Endodermal cell (in vitro differentiated cells): Measurements from ENCODE around the gene PWWP2B. TPM values are rescaled to one million over a fixed set of nuclear protein-coding genes. Genes with fewer than 3 reads are reported as not detected.

Experiments used
- DNase-seq: peaks from one replicate; pipeline ENCODE4 v3.0.0-alpha.2; 2017
- H3K27ac ChIP-seq: 2 replicates; pipeline ENCODE4 v1.5.1; 2013; ENCODE audit warnings: mild to moderate bottlenecking, low read depth, low read length, moderate library complexity
- H3K27me3 ChIP-seq: 2 replicates; pipeline ENCODE4 v1.6.1; 2013; ENCODE audit warnings: mild to moderate bottlenecking, low read length, moderate library complexity; ENCODE audit not compliant: insufficient read depth, control insufficient read depth, poor library complexity, severe bottlenecking
- H3K36me3 ChIP-seq: 2 replicates; pipeline ENCODE4 v1.7.0; 2013; ENCODE audit warnings: mild to moderate bottlenecking, low read length, moderate library complexity; ENCODE audit not compliant: control insufficient read depth, insufficient read depth
- H3K4me1 ChIP-seq: one replicate; pipeline ENCODE4 v1.7.0; 2013; ENCODE audit warnings: low read length; ENCODE audit not compliant: control insufficient read depth, insufficient read depth
- H3K4me3 ChIP-seq: 2 replicates; pipeline ENCODE4 v1.5.1; 2013; ENCODE audit warnings: mild to moderate bottlenecking, low read length, moderate library complexity
- H3K9ac ChIP-seq: 2 replicates; pipeline ENCODE4 v1.6.1; 2013; ENCODE audit warnings: mild to moderate bottlenecking, low read length, moderate library complexity; ENCODE audit not compliant: poor library complexity, severe bottlenecking; ENCODE audit errors: extremely low read depth
- H3K9me3 ChIP-seq: 2 replicates; pipeline ENCODE4 v1.6.1; 2013; ENCODE audit warnings: mild to moderate bottlenecking, low read length, moderate library complexity; ENCODE audit not compliant: control insufficient read depth
- H3K27ac Mint-ChIP-seq: 2 replicates; pipeline ENCODE4 v1.8.0; 2020; ENCODE audit warnings: mixed read lengths
- H3K27me3 Mint-ChIP-seq: 2 replicates; pipeline ENCODE4 v1.8.0; 2021; ENCODE audit warnings: mild to moderate bottlenecking, mixed read lengths; ENCODE audit not compliant: insufficient read depth
- H3K36me3 Mint-ChIP-seq: 2 replicates; pipeline ENCODE4 v1.8.0; 2020; ENCODE audit warnings: low read depth, mixed read lengths
- H3K4me1 Mint-ChIP-seq: 2 replicates; pipeline ENCODE4 v1.8.0; 2020; ENCODE audit warnings: mixed read lengths
- H3K4me3 Mint-ChIP-seq: 2 replicates; pipeline ENCODE4 v1.8.0; 2020; ENCODE audit warnings: mild to moderate bottlenecking, moderate library complexity, mixed read lengths
- H3K9me3 Mint-ChIP-seq: 2 replicates; pipeline ENCODE4 v1.8.0; 2020; ENCODE audit warnings: mild to moderate bottlenecking, mixed read lengths
- CTCF ChIP-seq: fragments of 200-600 bp; sonication (generic); conservative IDR thresholded peaks from 2 replicates; pipeline ENCODE4 v1.5.0; 2021; ENCODE audit warnings: antibody characterized with exemption, mild to moderate bottlenecking
- WGBS, 2 experiments: methylation state at CpG; one replicate each; pipeline versions ENCODE4 v1.1.5 to v1.1.7; 2013; ENCODE audit warnings: missing lambda C conversion rate in 2 of 2, mixed read lengths in 1 of 2; ENCODE audit not compliant: insufficient coverage in 1 of 2, insufficient read length in 1 of 2; 5-methylcytosine and 5-hydroxymethylcytosine counted together
- total RNA-seq, 2 donors: library from RNA; stranded (reverse); fragmentation: NEBNext Ultra II Directional in 1 of 2; extraction: Animal tissue kit (Norgen Biotek cat#: 25700) in 1 of 2; gene quantifications; 2 replicates in 1 of 2; 3 replicates in 1 of 2; pipeline ENCODE4 v1.2.1, GENCODE V29; 2021

PWWP2B gene
- total RNA-seq, 2 donors from 2014 or later: 11.4 to 13.9 TPM

GRCh38 chr10:132356621-132357195 lies 40.3 kb upstream of the PWWP2B start:
- peaks cover 8% of the 10 kb centered on the region for H3K9me3 Mint-ChIP-seq
- no peaks in the 10 kb centered on the region for H3K27me3 ChIP-seq
- no peaks in the 10 kb centered on the region for H3K4me1 Mint-ChIP-seq
- no peak for TF ChIP-seq CTCF
- H3K27me3 Mint-ChIP-seq: no peaks in the 10 kb centered on the region
- H3K4me3 Mint-ChIP-seq: no peak overlapping the region
- H3K36me3 Mint-ChIP-seq: peaks cover 5% of the 10 kb centered on the region
- no peaks in the 10 kb centered on the region for H3K36me3 ChIP-seq
- H3K9ac ChIP-seq: no peak overlapping the region
- H3K27ac Mint-ChIP-seq: no peak overlapping the region
- DNase-seq: no peak
- H3K27ac ChIP-seq: no peak overlapping the region
- H3K4me1 ChIP-seq: no peaks in the 10 kb centered on the region
- WGBS, 2 experiments: 93 to 94% methylated on average over 12 of the region's 12 CpGs
- no peak overlapping the region for H3K4me3 ChIP-seq
- no peaks in the 10 kb centered on the region for H3K9me3 ChIP-seq

GRCh38 chr10:132357286-132358058 lies 39.5 kb upstream of the PWWP2B start:
- Mint-ChIP-seq H3K27ac (no peak overlapping the region), H3K27me3 (no peaks in the 10 kb centered on the region), H3K9me3 (peaks cover 8% of the 10 kb centered on the region), H3K36me3 (peaks cover 5% of the 10 kb centered on the region), H3K4me1 (no peaks in the 10 kb centered on the region), H3K4me3 (no peak overlapping the region)
- H3K27me3 ChIP-seq: no peaks in the 10 kb centered on the region
- no peak overlapping the region for H3K27ac ChIP-seq
- H3K36me3 ChIP-seq: no peaks in the 10 kb centered on the region
- no peak for DNase-seq
- TF ChIP-seq CTCF: no peak
- no peak overlapping the region for H3K9ac ChIP-seq
- no peaks in the 10 kb centered on the region for H3K4me1 ChIP-seq
- no peak overlapping the region for H3K4me3 ChIP-seq
- 94 to 96% methylated on average over 4 to 15 of the region's 15 CpGs for WGBS, 2 experiments
- no peaks in the 10 kb centered on the region for H3K9me3 ChIP-seq

- Histone ChIP-seq H3K27me3 (no peaks in the 10 kb centered on the region), H3K4me1 (no peaks in the 10 kb centered on the region), H3K36me3 (no peaks in the 10 kb centered on the region), H3K27ac (no peak overlapping the region), H3K9ac (no peak overlapping the region), H3K9me3 (no peaks in the 10 kb centered on the region), H3K4me3 (no peak overlapping the region)
- Mint-ChIP-seq H3K27me3 (no peaks in the 10 kb centered on the region), H3K4me1 (no peaks in the 10 kb centered on the region), H3K4me3 (no peak overlapping the region), H3K36me3 (peaks cover 9% of the 10 kb centered on the region), H3K27ac (no peak overlapping the region), H3K9me3 (peaks cover 10% of the 10 kb centered on the region)
- 79 to 82% methylated on average over 12 to 20 of the region's 21 CpGs for WGBS, 2 experiments
- DNase-seq: no peak
- TF ChIP-seq CTCF: peak; percentile 16
Observed at GRCh38 chr10:132359305-132360040, 37.5 kb upstream of the PWWP2B start.
